ENCODE measurements around the gene PRKG1. TPM values are rescaled to one million over a fixed set of nuclear protein-coding genes. Genes with fewer than 3 reads are reported as not detected.
A peak's percentile ranks its signal among the peaks of the same experiment; 100 is the strongest.

Gene PRKG1
- total RNA-seq, 2 donors from 2014 or later: 31.5 to 34.7 TPM

DNA sequence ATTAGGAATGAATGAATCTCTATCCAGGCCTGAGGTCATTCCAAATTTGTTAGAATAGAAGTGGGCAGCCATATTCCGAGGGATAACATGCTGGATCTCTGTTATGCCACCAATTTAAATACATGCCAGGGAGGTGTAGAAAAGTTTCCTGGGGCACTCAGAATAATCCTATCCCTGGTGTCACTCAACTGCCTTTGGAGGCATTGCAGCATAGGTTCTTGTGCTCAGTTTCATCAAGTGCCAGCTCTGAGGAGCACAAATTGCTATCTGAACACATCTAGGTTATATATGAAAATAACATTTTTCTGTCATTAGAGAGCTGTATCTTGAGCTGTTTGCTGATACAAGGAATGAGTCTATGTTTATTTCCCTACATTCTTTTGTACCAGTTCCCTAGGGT, 427.8 kb downstream of the PRKG1 start:
- DNase-seq (no peak), ATAC-seq (no peak)
- intact Hi-C loops (cut with DNase I): no loop called here

DNA sequence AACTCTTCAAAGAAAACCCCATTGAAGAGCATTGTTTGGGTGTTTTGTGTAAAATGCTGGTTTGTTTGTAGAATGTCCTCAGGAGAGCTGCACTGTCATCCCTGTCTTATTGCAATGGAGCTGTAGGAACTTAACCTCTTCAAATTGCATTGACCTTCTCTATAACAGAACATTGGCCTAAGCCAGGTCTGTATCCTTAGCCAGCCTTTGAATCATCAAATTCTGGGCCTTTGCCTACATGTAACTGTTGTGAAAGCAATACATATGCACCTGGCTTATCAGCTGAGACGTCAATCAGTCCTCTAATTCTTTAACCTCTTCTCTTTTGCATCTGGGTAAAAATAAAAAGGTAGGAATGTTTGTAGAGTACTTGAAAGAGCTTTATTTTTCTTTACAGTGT, 429.1 kb downstream of the PRKG1 start:
- ATAC-seq: peak in 1 of 2 donors; percentile 62

DNA sequence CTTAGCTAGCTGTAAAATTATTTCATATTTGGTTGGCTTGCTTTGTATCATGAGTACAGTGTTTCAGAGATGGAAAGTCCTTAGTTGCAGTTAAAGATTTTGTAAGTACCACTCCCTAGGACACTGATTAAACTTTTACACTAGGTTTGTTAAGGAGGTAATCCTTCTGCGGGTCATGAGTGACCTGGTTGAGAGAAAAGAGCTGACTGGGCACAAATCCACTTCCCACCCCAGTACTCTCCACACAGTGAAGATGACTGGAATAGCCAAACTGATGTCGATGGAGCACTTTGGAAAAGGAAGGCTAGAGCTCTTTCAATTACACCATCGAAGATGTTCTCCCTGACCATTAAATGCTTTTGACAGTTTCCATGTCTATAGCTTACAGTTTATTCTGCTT, 433.2 kb downstream of the PRKG1 start:
- intact Hi-C loops (cut with DNase I): no loop called here
- ATAC-seq (no peak), DNase-seq (no peak)

More for the DNA sequence above, 429.1 kb downstream of the PRKG1 start:
- no peak for DNase-seq
- intact Hi-C loops (cut with DNase I): no loop called here

DNA sequence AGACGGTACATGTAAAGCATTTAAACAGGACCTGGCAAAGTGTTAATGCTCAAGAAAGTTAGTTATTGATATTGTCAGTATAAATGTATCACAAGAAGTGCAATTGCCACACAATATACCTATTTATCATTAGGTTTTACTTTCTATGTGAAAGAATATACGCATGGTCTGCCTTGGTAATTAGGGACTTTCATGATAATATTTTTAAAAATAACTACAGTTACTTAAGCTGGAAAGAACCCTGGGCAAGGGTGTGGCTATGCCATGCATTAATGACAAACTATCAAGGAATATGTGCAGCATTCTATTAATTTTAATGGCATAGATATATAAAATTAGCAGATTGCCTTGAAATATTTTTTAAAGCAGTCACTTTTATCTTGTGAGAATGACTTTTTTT, 433.9 kb downstream of the PRKG1 start:
- no peak for ATAC-seq
- no peak for DNase-seq
- intact Hi-C loops (cut with DNase I): no loop called here

DNA sequence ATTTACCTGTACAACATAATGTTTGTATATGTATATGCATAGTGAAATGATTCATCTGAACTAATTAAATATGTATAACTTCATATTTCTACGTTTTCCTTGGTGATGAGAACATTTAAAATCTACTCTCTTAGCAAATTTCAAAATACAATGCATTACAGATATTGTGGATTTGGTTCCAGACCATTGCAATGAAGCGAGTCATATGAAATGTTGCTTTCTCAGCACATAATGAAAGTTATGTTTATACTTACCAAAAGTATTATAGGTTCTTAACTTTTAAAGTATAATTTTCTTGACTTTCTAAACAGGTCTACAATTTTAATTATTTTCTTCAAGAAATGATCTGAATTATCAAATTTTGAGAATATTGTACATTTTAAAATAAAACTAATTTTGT, 435.9 kb downstream of the PRKG1 start:
- ATAC-seq: no peak
- intact Hi-C loops (cut with DNase I): no loop called here
- DNase-seq: no peak

DNA sequence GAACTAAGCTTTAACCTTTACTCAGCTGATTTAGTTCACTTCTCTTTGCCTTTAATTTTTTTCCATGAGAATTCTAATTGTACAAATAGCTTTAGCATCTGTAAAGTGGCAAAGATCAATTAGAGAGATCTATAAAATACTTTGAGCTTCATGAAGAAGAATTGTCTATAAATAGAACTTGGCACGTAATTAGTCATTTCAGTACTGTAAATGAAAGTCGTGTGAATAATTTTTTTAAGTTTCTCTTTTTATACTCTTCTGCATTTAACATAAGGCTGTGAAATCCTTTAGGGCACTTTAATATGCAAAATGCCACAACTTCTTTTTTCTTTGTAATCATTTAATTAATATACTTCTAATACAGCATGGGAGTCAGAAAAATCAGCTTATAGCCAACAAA, 447.3 kb downstream of the PRKG1 start:
- ATAC-seq: no peak
- intact Hi-C loops (cut with DNase I): no loop called here
- DNase-seq: no peak

DNA sequence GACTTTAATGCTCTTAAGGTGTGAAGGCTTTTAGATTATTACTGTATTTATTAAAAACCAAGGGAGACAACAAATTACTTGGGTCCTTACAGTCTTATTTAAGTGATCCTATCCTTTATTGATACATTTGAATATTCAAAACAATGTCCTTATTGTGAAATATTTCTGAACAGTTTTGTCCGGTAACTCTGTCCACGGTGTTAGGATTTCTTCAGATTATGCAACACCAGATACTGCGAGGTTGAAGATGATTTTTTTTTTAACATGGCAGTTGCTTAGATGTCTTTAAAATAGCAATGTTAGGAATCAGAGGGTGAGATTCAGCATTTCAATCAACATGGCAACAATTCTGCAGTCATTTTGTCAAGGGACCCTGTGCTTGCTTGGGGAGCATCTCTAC, 448.6 kb downstream of the PRKG1 start:
- ATAC-seq (no peak), DNase-seq (no peak)
- intact Hi-C loops (cut with DNase I): no loop called here

DNA sequence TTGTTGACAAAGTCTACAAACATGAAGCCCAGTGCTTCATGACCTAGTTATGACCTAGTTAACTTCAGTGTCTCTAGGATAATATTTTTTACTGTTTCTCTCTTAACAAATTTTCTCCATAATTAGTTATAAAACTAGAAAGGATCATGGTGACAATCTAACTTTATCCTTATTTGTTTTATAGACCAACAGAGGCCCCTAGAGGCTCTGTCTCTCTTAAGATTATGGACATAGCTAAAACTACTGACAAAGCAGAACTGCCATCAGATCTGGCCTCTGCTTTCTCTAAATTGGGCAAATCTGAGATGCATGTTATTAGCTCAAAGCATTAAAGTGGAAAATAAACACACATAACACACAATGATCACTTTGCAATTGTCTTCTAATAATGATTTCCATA, 449.2 kb downstream of the PRKG1 start:
- no peak for DNase-seq
- intact Hi-C loops (cut with DNase I): no loop called here
- no peak for ATAC-seq

DNA sequence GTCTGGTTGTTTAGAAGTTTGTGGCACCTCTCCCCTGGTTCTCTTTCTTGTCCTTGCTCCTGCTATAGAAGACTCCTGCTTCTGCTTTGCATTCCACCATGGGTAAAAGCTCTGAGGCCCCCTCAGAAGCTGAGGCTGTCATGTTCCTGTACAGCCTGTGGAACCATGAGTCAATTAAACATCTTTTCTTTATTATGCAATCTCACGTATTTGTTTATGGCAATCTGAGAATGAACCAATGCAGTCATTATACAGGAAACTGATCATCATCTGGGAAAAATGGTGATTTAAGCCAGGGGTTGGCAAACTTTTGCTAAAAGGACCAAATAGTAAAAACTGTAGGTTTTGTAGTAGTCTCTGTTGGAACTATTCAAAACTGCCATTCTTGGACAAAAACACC, 449.8 kb downstream of the PRKG1 start:
- DNase-seq (no peak), ATAC-seq (no peak)
- intact Hi-C loops (cut with DNase I): no loop called here

DNA sequence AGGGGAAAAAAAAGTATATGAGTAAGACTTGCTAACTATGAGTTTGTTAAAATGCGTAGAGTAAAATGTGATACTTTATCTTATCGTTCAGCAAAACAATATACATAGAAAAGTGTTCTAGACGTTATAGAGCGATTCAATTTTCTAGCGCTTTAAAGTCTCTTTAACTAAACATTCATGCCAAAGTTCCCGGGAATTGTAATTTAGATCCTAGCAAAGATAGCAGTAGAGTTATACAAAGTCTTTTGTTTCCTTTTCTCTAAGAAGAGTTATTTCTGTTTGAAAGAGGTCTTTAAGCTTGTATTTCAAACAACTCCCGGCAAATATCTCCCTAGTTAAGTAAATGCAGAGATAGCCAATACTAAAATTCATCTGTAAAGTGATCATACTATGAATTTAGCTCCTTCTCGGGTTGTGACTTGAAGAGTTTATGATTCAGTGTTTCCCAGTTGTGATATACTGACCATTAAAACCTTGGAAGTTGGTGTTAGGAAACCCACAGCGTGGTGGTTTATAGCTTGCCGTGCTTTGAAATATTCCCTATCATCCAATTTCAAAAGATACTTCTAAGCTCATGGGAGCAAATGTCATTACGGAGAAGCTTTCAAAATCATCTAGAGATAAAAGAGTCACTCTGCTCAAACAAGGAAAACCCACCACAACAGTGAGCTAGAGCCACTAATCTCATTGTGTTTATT, 453.4 kb downstream of the PRKG1 start:
- ATAC-seq: peak in 1 of 2 donors; percentile 19
- intact Hi-C loops (cut with DNase I): no loop called here
- no peak for DNase-seq

DNA sequence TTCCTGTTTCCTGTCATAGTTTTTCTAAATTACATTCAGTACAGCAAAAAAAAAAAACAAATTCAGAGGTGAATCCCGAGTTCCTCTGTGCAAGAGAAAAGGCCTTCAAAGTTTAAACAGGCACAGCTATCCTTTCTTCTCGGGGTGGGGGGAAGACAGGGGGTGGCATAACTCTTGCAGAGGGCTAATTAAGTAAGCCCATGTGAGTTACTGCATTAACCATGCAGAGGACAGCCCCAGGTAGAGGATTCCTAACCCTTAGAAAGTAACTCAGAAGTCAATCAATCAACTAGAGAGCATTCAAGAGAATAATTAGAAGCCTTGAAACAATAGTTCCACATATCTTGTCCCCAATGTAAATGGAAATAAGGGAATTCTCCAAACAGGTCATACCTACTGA, 454.2 kb downstream of the PRKG1 start:
- DNase-seq: no peak
- intact Hi-C loops (cut with DNase I): no loop called here
- ATAC-seq: no peak

DNA sequence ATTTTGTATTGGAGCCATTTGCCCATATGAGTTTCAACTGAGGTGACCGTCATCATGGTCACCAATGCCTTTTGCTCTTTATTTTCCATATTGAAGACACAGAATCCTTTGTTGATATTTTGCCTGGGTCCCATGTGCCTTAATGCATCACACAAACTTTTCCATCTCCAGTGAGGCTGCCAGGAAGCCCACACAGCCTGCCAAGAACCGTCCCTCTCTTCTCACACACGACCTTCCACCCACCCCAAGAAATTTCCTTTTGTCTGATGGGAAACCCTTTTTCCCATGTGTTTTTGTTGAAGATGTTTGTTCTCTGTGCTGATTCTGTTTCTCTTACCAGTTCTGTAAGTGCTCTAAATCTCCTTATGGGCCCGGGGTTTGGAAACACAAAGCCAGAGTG, 456.3 kb downstream of the PRKG1 start:
- peak in 1 of 2 donors; percentile 46 for ATAC-seq
- DNase-seq: peak; percentile 39
- intact Hi-C loops (cut with DNase I): no loop called here

DNA sequence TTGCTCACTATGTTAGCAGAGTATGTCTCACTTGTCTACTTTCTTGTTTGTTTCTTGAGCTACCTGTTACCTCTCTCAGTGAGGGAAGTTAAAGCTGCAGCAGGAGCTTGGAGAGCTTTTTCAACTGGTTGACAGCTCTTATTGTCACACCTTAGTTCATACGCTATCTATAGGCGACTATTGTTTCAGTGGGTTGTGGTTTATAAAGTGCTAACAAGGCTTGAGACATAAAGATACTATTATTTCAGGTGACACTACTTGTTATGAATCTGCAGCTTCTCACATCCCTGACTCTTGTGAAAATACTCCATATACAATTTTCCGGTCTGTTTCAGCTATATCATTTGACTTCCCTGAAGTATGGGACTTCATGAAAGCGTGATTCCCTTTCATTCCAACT, 457.8 kb downstream of the PRKG1 start:
- intact Hi-C loops (cut with DNase I): no loop called here
- ATAC-seq (no peak), DNase-seq (no peak)

DNA sequence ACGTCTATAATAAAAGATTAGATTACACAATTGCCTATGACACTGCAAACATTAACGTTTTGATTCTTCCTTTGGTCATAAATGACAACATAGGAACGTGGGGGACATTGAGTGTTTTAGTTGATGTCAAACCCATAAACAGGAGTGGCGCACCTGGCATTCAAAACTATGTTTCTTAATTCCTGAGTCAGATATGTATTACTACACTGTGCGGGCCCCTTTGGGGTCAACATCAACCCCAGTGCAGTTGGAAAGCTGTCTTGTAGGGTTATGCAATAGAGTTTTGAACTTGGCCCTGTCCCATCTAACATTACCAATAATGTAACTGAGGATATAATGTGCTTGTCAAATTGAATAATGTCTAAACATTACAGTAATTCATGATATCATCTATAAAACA, 468.6 kb downstream of the PRKG1 start:
- DNase-seq: no peak
- ATAC-seq: no peak
- intact Hi-C loops (cut with DNase I): no loop called here

DNA sequence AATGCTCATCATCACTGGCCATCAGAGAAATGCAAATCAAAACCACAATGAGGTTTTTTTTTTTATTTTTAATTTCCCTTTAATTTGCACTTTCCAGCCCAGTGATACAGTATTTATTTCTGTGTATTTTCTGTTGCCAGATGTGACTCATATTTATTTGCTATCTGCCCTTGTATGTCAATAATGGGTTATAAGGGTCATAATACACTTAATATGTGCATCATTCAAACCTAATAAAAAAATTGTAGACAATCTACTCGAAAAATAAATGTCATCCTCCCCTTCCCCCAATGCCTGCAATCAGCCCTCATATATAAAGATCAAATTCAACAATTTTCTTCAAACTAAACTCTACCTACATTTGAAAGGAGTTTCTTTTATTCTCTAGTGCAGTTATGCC, 470.6 kb downstream of the PRKG1 start:
- intact Hi-C loops (cut with DNase I): no loop called here

DNA sequence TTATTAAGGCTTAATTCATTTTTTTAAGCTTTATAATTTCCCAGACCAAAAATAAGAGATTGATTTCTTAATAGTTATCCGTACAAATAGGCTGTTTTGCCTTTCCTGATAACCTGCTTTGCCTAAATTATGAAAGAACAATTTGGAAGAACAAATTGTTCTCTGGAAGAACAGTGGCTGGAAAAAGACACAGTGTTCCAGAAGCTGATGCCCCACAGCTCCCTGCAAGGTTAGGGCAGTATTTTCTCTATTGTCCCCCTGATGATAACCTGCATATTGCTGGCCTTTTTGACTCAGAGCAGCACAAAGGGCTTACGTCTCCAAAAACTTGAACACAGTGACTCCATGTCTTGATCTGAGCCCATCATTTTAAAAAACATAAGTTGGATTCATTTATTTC, 473.7 kb downstream of the PRKG1 start:
- no peak for ATAC-seq
- intact Hi-C loops (cut with DNase I): no loop called here
- no peak for DNase-seq

More for the DNA sequence above, 470.6 kb downstream of the PRKG1 start:
- no peak for ATAC-seq
- DNase-seq: no peak

DNA sequence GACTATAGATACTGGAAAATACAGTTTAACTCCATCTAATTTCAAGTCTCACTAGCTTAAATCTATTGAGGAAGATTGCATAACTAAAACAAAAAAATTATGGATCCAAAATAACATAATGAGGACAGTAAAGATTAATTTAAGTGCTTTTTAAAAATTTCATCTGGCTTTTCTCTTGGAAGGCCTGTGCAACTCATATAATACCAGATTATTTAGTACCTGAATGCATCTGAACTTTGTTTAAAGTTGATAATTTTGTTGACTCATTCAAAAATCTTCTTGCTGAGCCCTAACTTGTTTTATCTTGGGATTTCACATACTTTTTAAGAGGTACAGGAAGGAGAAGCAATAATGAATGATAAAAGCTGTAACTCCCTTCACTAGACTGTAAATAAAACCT, 478.6 kb downstream of the PRKG1 start:
- DNase-seq (no peak), ATAC-seq (no peak)
- intact Hi-C loops (cut with DNase I): no loop called here

DNA sequence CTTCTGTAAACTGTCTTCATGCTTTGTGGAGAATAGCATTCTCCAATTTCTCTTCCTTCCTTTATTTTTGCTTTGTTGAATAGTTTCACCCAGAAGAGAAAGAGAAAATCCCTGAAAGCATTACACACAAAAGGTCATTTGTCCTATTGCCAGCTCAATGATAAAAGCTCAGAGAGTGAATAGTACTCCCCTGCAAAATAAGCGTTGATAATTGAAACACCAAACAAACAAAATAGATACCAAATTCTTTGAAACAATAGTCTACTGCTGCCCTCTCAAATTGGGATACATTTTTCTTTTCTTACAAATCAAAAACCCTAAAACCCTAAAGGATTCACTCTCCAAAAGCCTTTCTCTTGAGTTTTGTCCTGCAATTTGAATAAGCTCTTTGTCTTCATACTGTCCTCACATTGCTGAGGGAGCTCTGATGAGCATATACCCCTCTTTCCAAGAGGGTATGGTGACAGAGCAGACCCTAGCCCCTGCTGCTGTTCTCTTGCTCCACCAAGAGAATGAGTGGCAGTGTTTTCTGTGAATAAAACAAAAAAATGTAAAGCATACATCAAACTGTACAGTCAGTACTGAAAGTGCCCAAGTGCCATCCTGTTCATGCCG, 490.7 kb downstream of the PRKG1 start:
- intact Hi-C loops (cut with DNase I): no loop called here
- DNase-seq (no peak), ATAC-seq (no peak)

DNA sequence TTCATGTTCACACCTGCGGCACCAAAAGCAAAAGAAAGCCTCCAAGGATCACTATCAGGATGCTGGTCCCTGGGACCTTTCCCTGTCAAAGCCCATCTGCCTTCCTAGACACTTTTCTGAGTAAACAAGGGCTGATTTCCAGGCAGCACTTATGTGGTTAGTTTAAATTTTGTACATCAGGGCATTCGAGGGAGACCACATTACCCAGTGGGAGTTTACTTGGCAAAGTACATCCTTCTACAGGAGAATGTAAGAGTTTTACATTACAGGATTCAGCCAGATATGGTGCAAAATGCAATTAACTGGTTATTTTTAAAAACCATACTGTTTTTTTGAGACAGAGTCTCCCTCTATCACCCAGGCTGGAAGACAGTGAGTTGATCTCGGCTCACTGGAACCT, 493.0 kb downstream of the PRKG1 start:
- intact Hi-C loops (cut with DNase I): no loop called here
- ATAC-seq (no peak), DNase-seq (no peak)

DNA sequence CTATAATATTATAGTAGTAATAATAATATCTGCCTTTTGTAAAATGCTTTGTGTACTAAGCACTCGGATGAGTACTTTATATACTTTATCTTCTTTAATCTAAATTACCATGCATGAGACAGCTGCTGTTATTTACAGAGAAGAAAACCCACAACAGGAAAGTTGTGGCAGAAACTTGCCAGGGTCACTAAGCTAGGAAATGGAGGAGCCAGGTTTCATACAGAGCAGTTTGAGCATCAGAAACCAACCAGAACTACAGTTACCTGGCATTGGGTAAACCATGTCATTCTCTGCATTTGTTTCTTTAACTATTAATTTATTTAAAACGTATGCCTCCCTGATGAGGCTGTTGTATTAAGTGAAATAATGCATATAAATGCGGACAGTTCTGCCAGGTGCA, 495.2 kb downstream of the PRKG1 start:
- DNase-seq (no peak), ATAC-seq (no peak)
- intact Hi-C loops (cut with DNase I): no loop called here

DNA sequence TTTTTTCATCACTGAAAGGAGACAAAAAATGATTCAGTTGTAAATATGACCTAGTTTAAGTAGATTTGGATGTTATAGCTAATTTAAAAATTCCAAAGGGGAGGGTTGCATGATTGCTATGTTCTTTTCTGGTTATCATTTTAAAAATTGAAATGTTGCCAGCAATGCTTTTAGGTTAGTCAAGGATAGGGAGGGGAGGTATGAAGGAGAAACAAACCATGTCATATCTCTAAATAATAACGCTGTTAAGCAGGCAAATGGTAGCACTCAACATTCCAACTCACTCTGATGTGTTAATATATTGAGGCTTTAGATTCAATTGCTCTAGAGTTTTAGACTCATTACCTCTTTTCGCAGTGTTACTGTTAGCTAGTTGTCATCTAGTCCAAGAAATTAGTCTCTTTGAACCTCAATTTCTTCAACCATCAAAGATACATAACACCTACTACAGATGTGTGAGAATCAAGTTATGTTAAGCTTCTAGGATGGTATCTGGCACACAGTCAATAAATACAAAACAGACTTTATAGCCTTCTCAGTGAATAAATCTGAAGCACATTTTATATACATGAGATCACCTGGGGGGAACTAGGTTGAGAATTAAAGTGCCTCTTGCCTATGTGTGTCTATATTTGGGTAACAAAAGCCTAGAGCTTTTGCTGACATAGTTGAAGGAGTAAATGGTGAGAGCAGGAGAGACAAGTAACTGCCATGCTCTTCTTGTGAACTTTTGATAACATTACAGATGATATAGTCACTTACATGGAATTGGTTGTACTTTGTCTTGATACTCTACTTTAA, 500.2 kb downstream of the PRKG1 start:
- intact Hi-C loops (cut with DNase I): no loop called here
- ATAC-seq (peak in 1 of 2 donors; percentile 23), DNase-seq (no peak)

Measured in left cardiac atrium (tissue), 4 donors.